Jurkat, Clone E6-1 (cell line): Measurements from ENCODE around the gene MRPL9.

Source experiments
- DNase-seq: peaks from one replicate; pipeline ENCODE4 v3.0.0-alpha.2; 2011; ENCODE audit warnings: low read depth, low spot score
- H3K4me3 ChIP-seq: 2 replicates; pipeline ENCODE4 v1.5.1; 2011; ENCODE audit warnings: mild to moderate bottlenecking, low read length, control low read depth, moderate library complexity

Gene MRPL9

DNA sequence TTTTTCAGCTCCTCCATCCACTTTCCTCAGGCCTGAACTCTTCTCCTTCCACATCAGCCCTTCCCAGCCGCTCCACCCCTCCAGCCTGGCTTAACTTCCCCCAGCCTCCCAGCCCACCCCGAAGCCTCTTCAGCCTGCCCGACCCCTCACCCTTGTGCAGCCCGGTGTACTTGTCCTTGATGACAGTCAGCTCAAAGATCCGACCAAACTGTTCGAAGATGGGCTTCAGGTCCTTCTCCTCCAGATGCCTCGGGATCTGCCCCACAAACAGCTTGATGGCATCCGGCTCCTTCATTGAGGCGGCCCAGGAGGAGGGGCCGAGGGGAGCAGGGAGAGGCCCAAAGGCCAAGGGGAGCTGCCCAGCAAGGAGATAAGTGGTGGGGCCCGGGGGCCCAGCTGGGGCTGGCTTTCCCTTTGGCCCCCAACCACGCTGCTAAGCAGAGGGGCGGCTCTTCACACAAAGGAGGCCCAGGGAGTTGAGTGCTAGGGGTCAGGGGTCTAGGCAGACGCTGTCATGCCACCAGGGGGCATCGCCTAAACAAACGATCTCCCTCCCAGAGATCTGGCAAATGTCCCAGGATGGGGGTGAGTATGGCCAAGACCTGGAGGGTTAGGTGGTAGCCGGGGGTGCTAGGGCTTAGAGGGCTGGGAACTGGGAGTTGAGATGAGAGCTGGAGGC, 47.4 kb downstream of the MRPL9 start:
- peak; percentile 29 for DNase-seq
- H3K4me3 ChIP-seq: peak overlapping the region; percentile 21

DNA sequence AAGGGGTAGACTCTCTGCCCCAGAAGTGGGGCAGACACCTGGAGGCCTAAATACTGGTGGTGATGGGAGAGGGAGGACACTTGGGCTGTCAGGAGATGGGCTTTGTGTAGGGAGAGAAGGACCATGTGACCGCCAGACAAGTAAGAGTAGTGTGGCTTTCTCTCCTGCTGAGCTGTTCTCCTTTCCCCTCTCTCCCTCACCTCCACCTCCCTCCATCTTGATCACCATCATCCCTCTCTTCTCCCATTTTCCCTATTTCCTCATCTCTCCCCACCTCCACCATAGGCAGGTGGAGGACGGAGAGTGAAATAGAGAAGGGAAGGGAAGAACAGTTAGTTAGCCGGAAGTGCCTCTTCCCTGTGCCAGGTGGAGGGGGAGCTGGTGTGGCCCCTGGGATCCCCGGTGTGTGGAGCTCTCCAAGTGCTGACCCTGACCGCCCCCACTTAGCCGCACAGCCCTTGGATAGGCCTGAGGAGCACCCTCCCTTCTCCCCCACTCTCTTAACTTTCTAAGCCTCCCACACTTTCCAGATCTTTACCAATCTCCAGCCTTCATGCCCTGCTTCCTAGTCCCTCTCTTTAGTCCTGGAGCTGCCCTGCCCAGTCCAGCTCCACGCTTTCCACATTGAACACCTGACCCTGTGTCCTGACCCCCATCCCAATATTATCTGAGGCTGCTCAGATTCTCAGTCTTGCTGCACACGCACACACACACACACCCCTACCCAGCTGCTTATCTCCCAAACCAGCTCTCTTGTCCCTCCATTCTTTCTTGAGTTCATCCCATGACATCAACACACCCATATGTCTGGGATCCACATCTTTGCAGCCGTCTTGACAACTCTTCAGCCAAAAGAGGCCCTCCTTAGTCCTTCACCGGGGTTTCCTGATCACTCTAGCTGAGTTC, 48.2 kb downstream of the MRPL9 start:
- DNase-seq: no peak
- H3K4me3 ChIP-seq: no peak overlapping the region

DNA sequence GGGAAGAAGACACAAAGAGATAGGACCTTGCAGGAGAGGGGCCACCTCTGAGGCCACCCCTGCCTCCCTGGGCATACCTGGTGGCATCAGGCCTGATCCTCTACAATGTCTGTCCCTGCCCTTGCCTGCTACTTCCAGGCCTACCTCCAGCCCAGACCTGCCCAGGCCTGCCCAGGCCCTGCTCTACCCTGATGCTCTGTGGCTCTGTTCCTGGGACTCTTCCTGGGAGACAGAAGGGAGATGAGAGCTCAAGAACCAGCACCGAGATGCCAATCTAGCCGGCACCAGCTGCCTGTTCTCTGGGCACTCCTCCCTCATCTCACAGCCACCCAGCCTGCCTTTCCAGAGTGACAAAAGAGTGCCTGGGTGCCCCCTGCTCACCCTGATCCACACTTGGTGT, 49.4 kb downstream of the MRPL9 start:
- DNase-seq: no peak
- H3K4me3 ChIP-seq: no peak overlapping the region

DNA sequence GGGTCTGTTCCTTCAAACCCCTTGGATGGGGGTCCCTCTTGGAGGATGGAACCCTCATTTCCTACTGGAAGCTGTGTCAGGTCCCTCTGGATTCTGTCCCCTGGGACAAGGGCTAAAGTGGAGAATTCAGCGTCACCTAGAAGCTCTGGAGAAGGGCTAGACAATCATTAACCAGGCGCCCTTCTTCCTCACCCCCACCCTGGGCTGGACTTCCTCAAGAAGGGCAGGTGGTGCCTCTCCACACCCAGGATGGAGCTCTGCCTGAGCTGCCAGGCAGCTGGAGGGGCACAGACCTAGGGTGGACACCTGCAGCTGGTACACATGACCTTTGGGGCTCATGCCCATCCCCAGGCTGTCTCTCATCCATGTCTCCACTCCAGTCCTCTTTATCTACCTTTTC, 50.3 kb downstream of the MRPL9 start:
- DNase-seq: no peak
- no peak overlapping the region for H3K4me3 ChIP-seq

DNA sequence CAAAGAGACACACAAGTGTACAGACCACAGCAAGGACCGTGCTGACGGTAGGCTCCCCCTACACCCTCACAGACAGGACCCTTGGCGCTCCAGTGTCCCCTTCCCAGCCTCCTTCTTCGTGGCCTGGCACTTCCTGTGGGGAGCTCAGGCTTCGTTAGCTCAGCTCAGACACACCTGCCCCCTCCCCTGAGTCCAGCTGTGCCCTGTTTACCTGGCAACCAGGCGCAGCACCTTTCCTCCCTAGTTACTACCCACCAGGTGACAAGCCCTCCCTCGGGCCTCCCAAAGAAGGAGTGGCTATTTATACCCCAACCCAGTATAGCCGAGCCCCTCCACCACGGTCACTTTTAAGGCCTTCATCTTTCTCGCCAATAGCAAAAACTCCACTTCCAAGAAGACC, 51.3 kb downstream of the MRPL9 start:
- H3K4me3 ChIP-seq: no peak overlapping the region
- no peak for DNase-seq

DNA sequence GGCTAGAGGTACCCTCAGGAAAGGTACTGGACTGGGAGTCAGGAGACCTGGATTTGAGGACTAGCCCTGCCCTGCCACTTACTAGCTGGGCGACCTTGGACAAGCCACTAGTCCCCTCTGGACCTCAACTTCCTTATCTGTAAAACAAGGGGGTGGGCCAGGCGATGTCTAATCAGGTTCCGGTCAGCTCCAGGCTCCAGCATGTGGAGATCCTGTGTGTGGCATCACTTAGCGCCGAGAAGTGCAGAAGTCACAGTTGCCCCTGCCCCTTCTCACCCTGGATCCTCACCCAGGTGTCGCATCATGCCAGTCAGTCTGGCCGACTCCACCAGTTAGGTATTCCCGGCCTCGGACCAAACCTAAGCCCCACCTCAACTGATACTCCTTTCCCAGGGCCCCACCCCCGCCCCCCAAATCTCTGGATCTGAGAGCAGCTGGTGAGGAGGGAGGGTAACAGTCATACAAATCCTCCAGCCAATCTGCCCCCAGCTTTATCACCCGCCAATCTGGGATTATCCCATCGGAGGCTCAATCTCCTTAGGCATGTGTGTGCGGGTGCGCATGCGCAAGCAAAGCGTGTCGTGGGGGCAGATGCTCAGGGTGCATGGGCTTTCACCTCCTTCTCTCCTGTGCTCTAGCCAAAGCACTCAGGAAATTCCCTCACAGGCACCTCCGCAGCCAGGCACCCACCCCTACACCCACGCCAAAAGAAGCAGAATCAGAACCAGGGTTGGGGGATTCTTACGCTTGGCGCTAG, 52.1 kb downstream of the MRPL9 start:
- H3K4me3 ChIP-seq: no peak overlapping the region
- no peak for DNase-seq

DNA sequence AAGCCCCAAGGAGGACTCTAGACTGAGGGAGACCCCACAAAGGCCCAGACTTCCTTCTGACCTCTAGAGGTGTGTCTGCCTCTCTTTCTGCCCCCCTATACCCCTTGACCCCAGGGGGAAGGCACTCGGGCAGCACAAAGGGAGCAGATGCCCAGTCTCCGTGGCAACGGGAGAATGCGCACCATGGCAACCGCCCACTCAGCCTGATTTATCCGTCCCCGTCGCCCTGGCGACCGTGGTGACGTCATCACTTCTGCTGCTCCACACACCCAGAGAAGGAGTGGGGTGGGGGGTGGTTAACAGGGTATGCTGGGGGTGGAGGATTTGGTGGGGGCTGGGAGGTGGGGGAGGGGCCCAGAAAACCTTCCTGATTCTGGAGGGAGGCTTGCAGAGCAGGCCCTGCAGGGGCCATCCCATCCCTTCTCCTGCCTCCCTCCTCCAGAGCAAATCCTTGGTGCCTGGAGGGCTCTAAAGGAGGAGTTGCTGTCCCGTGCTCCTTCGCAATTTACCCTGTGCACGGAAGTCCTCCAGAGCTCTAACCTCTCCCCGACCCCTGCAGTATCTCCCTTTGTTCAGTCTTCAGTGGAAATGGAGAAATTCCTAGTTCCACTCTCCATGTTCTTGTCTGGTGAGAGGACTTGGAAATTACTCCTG, 53.0 kb downstream of the MRPL9 start:
- H3K4me3 ChIP-seq: no peak overlapping the region
- no peak for DNase-seq
